Measurements from ENCODE around the gene HTR3C. TPM values are rescaled to one million over a fixed set of nuclear protein-coding genes. Genes with fewer than 3 reads are reported as not detected.

HTR3C gene
- polyA plus RNA-seq, 1 experiment: not detected

- DNase-seq (ENCODE audit: low read depth): no peak
- CTCF ChIA-PET: no interaction called here
- Histone ChIP-seq H3K4me3 (ENCODE audit: low read depth, low read length) (no peak overlapping the region), H3K36me3 (ENCODE audit: control insufficient read depth, insufficient read depth, low read length) (no peaks in the 10 kb centered on the region), H3K27me3 (ENCODE audit: control insufficient read depth, insufficient read depth, low read length) (peaks cover 7% of the 10 kb centered on the region)
- no peak for TF ChIP-seq CTCF (IDR thresholded peaks at IDR 0.05; ENCODE audit: insufficient read depth, low read depth, low read length)
- POLR2A ChIA-PET: no interaction called here
Observed at GRCh38 chr3:184050217-184050847, 2.5 kb upstream of the HTR3C start.

- ChIA-PET CTCF (interaction anchor here (0.9 to 2.3 kb wide), 4 partner anchors 9 to 40 kb away, joined by 3 to 8 read pairs (median 3); partner anchors contain the start of gene ABCC5), POLR2A (no interaction called here)
- peak; percentile 24 for DNase-seq (ENCODE audit: low read depth)
- Histone ChIP-seq H3K36me3 (ENCODE audit: control insufficient read depth, insufficient read depth, low read length) (no peaks in the 10 kb centered on the region), H3K27me3 (ENCODE audit: control insufficient read depth, insufficient read depth, low read length) (peaks cover 4% of the 10 kb centered on the region; the same call in 1 of the 2 replicates), H3K4me3 (ENCODE audit: low read depth, low read length) (no peak overlapping the region)
- TF ChIP-seq CTCF (IDR thresholded peaks at IDR 0.05; ENCODE audit: insufficient read depth, low read depth, low read length): no peak
Observed at GRCh38 chr3:184058029-184058428, 5.2 kb downstream of the HTR3C start.

- no peak for DNase-seq (ENCODE audit: low read depth)
- no peak overlapping the region for H3K4me3 ChIP-seq (ENCODE audit: low read depth, low read length)
- no peaks in the 10 kb centered on the region for H3K36me3 ChIP-seq (ENCODE audit: control insufficient read depth, insufficient read depth, low read length)
- CTCF ChIA-PET: no interaction called here
- no peak for TF ChIP-seq CTCF (IDR thresholded peaks at IDR 0.05; ENCODE audit: insufficient read depth, low read depth, low read length)
- POLR2A ChIA-PET: no interaction called here
- peaks cover 4% of the 10 kb centered on the region; the same call in 1 of the 2 replicates for H3K27me3 ChIP-seq (ENCODE audit: control insufficient read depth, insufficient read depth, low read length)
Observed at GRCh38 chr3:184059424-184059823, 6.6 kb downstream of the HTR3C start.

- no peak overlapping the region for H3K4me3 ChIP-seq (ENCODE audit: low read depth, low read length)
- no peak for DNase-seq (ENCODE audit: low read depth)
- POLR2A ChIA-PET: no interaction called here
- H3K27me3 ChIP-seq (ENCODE audit: control insufficient read depth, insufficient read depth, low read length): no peaks in the 10 kb centered on the region
- H3K36me3 ChIP-seq (ENCODE audit: control insufficient read depth, insufficient read depth, low read length): no peaks in the 10 kb centered on the region
- CTCF ChIA-PET: no interaction called here
- no peak for TF ChIP-seq CTCF (IDR thresholded peaks at IDR 0.05; ENCODE audit: insufficient read depth, low read depth, low read length)
Observed at GRCh38 chr3:184062637-184063036, 9.8 kb downstream of the HTR3C start.

- CTCF ChIA-PET: interaction anchor here (1.1 kb wide), 1 partner anchor 8 kb away, joined by 3 read pairs; no protein-coding TSS in a partner anchor
- POLR2A ChIA-PET: no interaction called here
- Histone ChIP-seq H3K27me3 (ENCODE audit: control insufficient read depth, insufficient read depth, low read length) (no peaks in the 10 kb centered on the region), H3K4me3 (ENCODE audit: low read depth, low read length) (no peak overlapping the region), H3K36me3 (ENCODE audit: control insufficient read depth, insufficient read depth, low read length) (no peaks in the 10 kb centered on the region)
- no peak for TF ChIP-seq CTCF (IDR thresholded peaks at IDR 0.05; ENCODE audit: insufficient read depth, low read depth, low read length)
- DNase-seq (ENCODE audit: low read depth): peak; percentile 6
Observed at GRCh38 chr3:184066211-184066610, 13.4 kb downstream of the HTR3C start.
